ENCODE measurements around the gene CDH4.

DNA sequence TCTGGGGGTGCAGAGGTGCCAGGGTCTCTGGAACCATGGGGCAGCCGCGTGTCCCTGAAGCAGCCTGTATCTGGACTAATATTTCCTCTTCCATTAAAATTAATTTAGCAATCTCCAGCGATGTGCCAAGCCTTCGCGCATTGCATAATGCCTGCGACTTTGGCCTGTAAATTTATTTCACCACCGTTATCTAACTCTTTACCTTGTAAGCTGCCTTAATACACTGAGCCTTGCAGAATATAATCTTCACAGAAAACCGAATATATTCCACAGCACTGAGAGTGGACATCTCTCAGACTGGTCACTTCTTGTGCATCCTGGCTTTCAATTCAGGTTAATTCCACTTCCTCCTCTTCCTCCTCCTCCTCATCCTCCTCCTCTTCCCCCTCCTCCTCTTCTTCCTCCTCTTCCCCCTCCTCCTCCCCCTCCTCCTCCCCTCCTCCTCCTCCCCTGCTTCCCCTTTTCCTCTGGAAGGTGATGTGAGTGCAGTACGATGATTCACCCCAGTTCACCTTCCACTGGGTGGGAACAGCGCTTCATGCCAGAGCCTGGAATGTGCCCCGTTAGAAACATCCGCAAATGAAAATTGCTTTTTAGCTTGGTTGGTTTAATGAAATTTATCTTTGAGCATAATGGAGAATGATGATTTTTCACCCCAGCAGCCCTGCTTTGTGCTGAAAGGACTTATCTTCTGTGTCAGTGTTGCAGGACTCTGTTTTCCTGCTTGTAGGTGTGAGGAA is 101.4 kb downstream of the CDH4 start:
- TF ChIP-seq POLR2A (IDR thresholded peaks at IDR 0.05; ENCODE audit: low read length): no peak
- TF ChIP-seq GATA1 (IDR thresholded peaks at IDR 0.05; ENCODE audit: low read depth, low read length): no peak
